ENCODE measurements around the gene SIDT2. TPM values are rescaled to one million over a fixed set of nuclear protein-coding genes. Genes with fewer than 3 reads are reported as not detected.
"Not testable (repeated sequence)": the region's sequence is repeated elsewhere in the genome, so short reads cannot be mapped to it uniquely, and the experiment has no call there.

Gene SIDT2
- 10 to 100 TPM; 55.9 to 82.2 TPM for total RNA-seq

DNA sequence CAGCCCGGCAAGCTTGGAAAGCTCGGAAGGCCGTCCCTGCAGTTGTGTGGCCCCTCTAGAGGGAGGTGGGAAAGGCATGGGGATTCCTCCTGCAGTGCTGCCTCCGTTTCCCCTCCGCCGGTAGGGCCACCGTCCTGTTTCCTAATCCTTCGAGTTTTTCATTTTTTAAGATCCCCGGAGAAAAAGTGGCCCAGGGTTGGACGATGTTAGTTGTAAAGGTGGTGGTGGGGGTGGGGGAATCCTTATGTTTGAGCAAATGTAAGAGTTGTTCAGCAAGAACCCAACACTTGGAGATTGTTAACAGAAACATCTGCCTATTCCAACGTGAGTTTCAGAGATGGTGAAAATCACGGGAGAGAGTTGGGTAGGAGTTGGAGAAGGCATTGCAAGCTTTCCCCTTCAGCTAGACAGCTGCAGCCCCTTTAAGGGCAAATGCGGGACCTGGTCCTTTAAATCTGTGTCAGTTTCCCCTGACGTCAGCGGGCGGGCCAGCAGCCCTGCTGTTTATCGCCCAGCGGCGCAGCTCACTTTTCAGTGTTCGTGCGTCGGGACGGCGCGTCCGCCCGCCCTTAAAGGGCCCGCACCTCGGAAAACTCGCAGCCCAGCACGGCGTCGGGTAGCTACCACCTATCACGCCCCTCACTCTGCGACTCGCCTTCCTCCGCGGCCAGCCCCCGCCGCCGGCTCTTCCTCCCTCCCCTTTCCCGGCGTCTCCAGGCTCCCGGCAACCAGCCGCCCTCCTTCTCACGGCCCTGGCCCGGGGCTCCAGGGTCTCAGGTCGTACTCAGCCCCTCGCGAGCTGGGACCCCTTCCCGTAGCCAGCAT lies at the start of gene SIDT2:
Gene SIDT2, plus strand, starts transcription at position 534 of the 825 bp plus-strand sequence. CDS start 521 bp downstream, outside the sequence.
- DNase-seq (ENCODE audit: low spot score) (peak; percentile 82), ATAC-seq (ENCODE audit: insufficient number of reproducible peaks, low FRiP score, low read depth) (peak; percentile 67)
- H3K4me3 ChIP-seq: peak within 1 kb of the TSS; percentile 95
- H3K27me3 ChIP-seq (replicated peaks; ENCODE audit: insufficient read depth): no peaks in the 10 kb centered on the region
- peaks cover 13% of the 10 kb centered on the region for H3K36me3 ChIP-seq
- peak within 1 kb of the TSS; percentile 95 to 96 for H3K27ac ChIP-seq
- peaks cover 23 to 37% of the 10 kb centered on the region in 2 donors for H3K4me1 ChIP-seq (ENCODE audit: control insufficient read depth in 1 of 2, low read depth in 2 of 2)
- H3K9me3 ChIP-seq: no peaks in the 10 kb centered on the region
- TF ChIP-seq, protein P1, sequence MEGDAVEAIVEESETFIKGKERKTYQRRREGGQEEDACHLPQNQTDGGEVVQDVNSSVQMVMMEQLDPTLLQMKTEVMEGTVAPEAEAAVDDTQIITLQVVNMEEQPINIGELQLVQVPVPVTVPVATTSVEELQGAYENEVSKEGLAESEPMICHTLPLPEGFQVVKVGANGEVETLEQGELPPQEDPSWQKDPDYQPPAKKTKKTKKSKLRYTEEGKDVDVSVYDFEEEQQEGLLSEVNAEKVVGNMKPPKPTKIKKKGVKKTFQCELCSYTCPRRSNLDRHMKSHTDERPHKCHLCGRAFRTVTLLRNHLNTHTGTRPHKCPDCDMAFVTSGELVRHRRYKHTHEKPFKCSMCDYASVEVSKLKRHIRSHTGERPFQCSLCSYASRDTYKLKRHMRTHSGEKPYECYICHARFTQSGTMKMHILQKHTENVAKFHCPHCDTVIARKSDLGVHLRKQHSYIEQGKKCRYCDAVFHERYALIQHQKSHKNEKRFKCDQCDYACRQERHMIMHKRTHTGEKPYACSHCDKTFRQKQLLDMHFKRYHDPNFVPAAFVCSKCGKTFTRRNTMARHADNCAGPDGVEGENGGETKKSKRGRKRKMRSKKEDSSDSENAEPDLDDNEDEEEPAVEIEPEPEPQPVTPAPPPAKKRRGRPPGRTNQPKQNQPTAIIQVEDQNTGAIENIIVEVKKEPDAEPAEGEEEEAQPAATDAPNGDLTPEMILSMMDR (IDR thresholded peaks at IDR 0.05): no peak

DNA sequence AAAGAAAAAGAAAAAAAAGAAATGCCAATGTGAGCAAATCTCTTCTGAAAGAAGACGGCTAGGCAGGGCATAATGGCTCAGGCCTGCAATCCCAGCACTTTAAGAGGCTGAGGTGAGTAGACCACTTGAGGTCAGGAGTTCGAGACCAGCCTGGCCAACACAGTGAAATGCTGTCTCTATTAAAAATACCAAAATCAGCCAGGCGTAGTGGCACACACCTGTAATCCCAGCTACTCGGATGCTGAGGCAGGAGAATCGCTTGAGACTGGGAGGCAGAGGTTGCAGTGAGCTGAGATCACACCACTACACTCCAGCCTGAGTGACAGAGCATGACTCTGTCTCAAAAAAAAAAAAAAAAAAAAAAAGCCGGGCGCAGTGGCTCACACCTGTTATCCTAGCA lies 48.1 kb upstream of the SIDT2 start:
- H3K27me3 ChIP-seq (replicated peaks; ENCODE audit: insufficient read depth); H3K4me3 ChIP-seq; H3K4me1 ChIP-seq (ENCODE audit: control insufficient read depth in 1 of 2, low read depth in 2 of 2); DNase-seq (ENCODE audit: low spot score); H3K27ac ChIP-seq; ATAC-seq (ENCODE audit: insufficient number of reproducible peaks, low FRiP score, low read depth); H3K36me3 ChIP-seq; H3K9me3 ChIP-seq: not testable (repeated sequence)

DNA sequence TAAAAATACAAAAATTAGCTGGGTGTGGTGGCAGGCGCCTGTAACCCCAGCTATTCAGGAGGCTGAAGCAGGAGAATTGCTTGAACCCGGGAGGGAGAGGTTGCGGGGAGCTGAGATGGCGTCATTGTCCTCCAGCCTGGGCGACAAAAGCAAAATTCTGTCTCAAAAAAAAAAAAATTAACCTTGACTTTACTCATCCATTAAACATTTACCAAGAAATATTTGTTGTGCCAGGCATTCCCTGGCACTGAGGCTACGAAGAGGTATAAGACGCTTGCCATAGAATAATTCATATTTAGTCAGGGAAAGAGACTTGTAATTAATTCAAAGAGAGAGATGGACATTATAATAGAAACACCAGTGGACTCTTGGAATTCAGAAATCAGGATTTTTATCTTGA lies 47.7 kb upstream of the SIDT2 start:
- no peak overlapping the region for H3K4me3 ChIP-seq
- DNase-seq (ENCODE audit: low spot score): no peak
- no peaks in the 10 kb centered on the region for H3K36me3 ChIP-seq
- no peaks in the 10 kb centered on the region for H3K9me3 ChIP-seq
- TF ChIP-seq, protein P1 (IDR thresholded peaks at IDR 0.05): no peak
- no peaks in the 10 kb centered on the region for H3K27me3 ChIP-seq (replicated peaks; ENCODE audit: insufficient read depth)
- no peak overlapping the region for H3K27ac ChIP-seq
- no peak for ATAC-seq (ENCODE audit: insufficient number of reproducible peaks, low FRiP score, low read depth)
- no peaks in the 10 kb centered on the region for H3K4me1 ChIP-seq (ENCODE audit: control insufficient read depth in 1 of 2, low read depth in 2 of 2)

DNA sequence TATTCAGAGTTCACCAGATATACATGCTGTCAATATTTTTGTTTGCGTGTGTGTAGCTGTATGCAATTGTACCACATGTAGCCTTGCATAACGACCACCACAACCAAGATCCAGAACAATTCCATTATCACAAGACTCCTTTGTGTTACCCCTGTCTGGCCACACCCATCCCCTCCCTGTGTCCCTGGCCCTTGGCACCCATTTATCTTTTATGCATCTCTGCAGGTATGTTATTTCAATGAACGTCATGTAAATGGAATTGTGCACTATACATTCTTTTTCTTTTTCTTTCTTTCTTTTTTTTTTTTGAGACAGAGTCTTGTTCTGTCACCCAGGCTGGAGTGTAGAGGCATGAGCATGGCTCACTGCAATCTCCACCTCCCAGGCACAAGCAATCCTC lies 44.1 kb upstream of the SIDT2 start:
- Histone ChIP-seq H3K9me3 (no peaks in the 10 kb centered on the region), H3K4me3 (no peak overlapping the region)
- DNase-seq (ENCODE audit: low spot score): no peak

DNA sequence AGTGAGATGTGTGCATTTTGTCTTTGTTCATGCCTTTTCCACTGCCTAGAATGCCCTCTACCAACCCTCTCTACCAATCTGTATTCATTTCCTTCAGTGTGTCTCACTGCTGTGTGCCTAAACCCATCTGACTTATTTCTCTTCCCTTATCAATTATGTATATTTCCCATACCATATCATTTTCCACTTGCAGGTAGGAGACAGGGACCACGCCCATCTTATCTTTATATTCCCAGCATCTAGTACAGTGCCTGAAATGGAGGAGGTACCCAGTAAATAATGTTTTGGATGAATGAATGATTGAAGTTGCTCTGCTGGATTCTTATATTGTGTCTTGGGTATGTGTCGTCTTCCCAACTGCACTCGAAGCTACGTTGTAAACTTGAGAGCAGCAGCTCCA lies 43.6 kb upstream of the SIDT2 start:
- not testable (repeated sequence) for H3K4me1 ChIP-seq (ENCODE audit: control insufficient read depth in 1 of 2, low read depth in 2 of 2); H3K27me3 ChIP-seq (replicated peaks; ENCODE audit: insufficient read depth); H3K9me3 ChIP-seq; H3K4me3 ChIP-seq; H3K27ac ChIP-seq; DNase-seq (ENCODE audit: low spot score); H3K36me3 ChIP-seq
- peak; percentile 18 for ATAC-seq (ENCODE audit: insufficient number of reproducible peaks, low FRiP score, low read depth)

More for the DNA sequence above, 44.1 kb upstream of the SIDT2 start:
- Histone ChIP-seq H3K4me1 (ENCODE audit: control insufficient read depth in 1 of 2, low read depth in 2 of 2) (no peaks in the 10 kb centered on the region), H3K27ac (no peak overlapping the region), H3K27me3 (replicated peaks; ENCODE audit: insufficient read depth) (no peaks in the 10 kb centered on the region), H3K36me3 (no peaks in the 10 kb centered on the region)
- no peak for ATAC-seq (ENCODE audit: insufficient number of reproducible peaks, low FRiP score, low read depth)
- TF ChIP-seq, protein P1 (IDR thresholded peaks at IDR 0.05): no peak

DNA sequence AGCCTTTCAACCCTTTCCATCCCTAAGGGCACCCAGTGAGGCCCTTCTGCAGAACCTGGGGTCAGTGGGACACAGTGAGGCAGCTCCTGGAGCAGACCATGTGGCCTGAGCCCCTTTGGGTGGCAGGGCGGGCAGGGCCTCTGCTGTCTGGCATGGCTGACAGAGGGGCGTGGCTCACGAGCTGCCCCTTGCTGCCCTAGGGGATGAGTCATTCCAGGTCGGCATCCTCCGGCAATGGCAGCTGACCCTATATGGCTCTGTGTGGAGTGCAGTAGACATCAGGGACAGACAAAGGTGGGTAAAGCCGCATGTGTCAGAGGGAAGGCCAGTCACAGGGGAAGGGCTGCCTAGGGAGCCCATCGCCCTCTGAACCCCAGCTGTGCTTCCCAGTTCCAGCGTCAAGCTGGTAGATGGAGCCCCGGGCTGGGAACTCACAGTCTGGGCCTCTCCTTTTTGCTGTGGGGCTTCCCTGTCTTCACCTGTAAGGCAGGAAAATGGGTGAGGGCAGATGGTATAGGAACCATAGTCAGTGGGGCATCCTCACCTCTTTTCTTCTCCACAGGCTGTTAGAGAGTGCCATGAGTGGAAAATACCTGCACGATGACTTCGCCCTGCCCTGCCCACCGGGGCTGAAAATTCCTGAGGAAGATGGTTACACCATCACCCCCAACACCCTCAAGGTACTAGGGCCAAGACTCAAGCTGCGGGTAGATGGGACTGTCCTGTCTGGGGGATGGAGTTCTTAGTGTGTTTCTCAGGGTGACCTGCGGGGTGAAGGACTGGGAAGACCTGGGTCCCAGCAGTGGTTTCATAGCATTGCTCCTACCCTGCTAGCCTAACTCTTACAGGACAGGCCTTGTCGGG lies 41.1 kb upstream of the SIDT2 start:
- not testable (repeated sequence) for H3K4me1 ChIP-seq (ENCODE audit: control insufficient read depth in 1 of 2, low read depth in 2 of 2); H3K4me3 ChIP-seq; H3K36me3 ChIP-seq; H3K27me3 ChIP-seq (replicated peaks; ENCODE audit: insufficient read depth); DNase-seq (ENCODE audit: low spot score); H3K27ac ChIP-seq; H3K9me3 ChIP-seq
- ATAC-seq (ENCODE audit: insufficient number of reproducible peaks, low FRiP score, low read depth): peak; percentile 35
